HCT116 (cell line): ENCODE data around the gene CA4. TPM values are rescaled to one million over a fixed set of nuclear protein-coding genes. Genes with fewer than 3 reads are reported as not detected.

Source experiments
- ATAC-seq: fragments of 200-7000 bp; cut with Tn5 transposase; 2 replicates; pipeline ENCODE4 v1.9.1; 2020; ENCODE audit warnings: mild to moderate bottlenecking, moderate library complexity
- BruUV-seq: library from RNA; stranded (reverse); fragments of 400-500 nt; replicated peaks from 2 replicates; lab custom pipeline; 2021; lab: Mats Ljungman, UMichigan
- CTCF ChIA-PET: fragments of 300-600 bp; sonication (Branson Sonifier 250); formaldehyde crosslinking; loops from one replicate; lab custom pipeline; 2021; ENCODE audit warnings: antibody characterized with exemption; lab: Charles Lee
- POLR2A ChIA-PET: fragments of 300-600, 350-600 bp; sonication (Branson Sonifier 250); formaldehyde crosslinking; loops from one replicate; lab custom pipeline; 2021; ENCODE audit warnings: antibody characterized with exemption; lab: Charles Lee
- RAD21 ChIA-PET, 2 experiments: fragments of 300-600 bp; sonication (Branson Sonifier 250); formaldehyde crosslinking; loops; one replicate each; lab custom pipeline; 2023; ENCODE audit warnings: low total read pairs in 2 of 2; ENCODE audit not compliant: uncharacterized antibody in 2 of 2, unreplicated experiment in 2 of 2, low non-redundant PET in 1 of 2; lab: Charles Lee
- DNase-seq: peaks from one replicate; pipeline ENCODE4 v3.0.0-alpha.2; 2010; ENCODE audit warnings: low read depth, low spot score
- H2AFZ ChIP-seq: fragments of 200-600 bp; shearing (Covaris generic), sonication (generic); 2 replicates; pipeline ENCODE4 v1.6.1; 2017; ENCODE audit warnings: low read depth, mixed run types, mixed read lengths, antibody characterized with exemption, low read length; ENCODE audit not compliant: poor library complexity, severe bottlenecking
- H3K27ac ChIP-seq: 2 replicates; pipeline ENCODE4 v1.5.1; 2012; ENCODE audit warnings: low read depth, low read length
- H3K27me3 ChIP-seq: fragments of 200-600 bp; sonication (generic); 2 replicates; pipeline ENCODE4 v1.6.1; 2016; ENCODE audit warnings: mixed run types, low read length, mixed read lengths; ENCODE audit not compliant: insufficient read depth
- H3K36me3 ChIP-seq, 2 experiments: fragments of 200-500 bp in 1 of 2; fragments of 200-600 bp in 1 of 2; sonication (Bioruptor generic) in 1 of 2; sonication (generic) in 1 of 2; 2 replicates each; pipeline versions ENCODE4 v1.5.1 to v1.6.1; 2014 to 2016; ENCODE audit warnings: low read length in 2 of 2, inconsistent platforms in 1 of 2, mixed read lengths in 1 of 2, mixed run types in 1 of 2; ENCODE audit not compliant: insufficient read depth in 2 of 2, control insufficient read depth in 1 of 2
- H3K4me1 ChIP-seq, 2 experiments: fragments of 200-600 bp in 1 of 2; sonication (generic) in 1 of 2; 2 replicates each; pipeline versions ENCODE4 v1.5.1 to v1.6.1; 2012 to 2017; ENCODE audit warnings: low read length in 2 of 2, inconsistent platforms in 1 of 2, mild to moderate bottlenecking in 1 of 2, mixed read lengths in 1 of 2, mixed run types in 1 of 2, moderate library complexity in 1 of 2; ENCODE audit not compliant: insufficient read depth in 2 of 2, control insufficient read depth in 1 of 2
- H3K4me2 ChIP-seq: fragments of 200-600 bp; sonication (generic); 2 replicates; pipeline ENCODE4 v1.6.1; 2017; ENCODE audit warnings: mixed run types, low read length, mixed read lengths
- H3K4me3 ChIP-seq, 2 experiments: fragments of 200-600 bp in 1 of 2; sonication (generic) in 1 of 2; replicated peaks in 1 of 2; 2 replicates each; pipeline ENCODE4 v1.5.1; 2011 to 2016; ENCODE audit warnings: low read length in 2 of 2, control low read depth in 1 of 2, low read depth in 1 of 2, mild to moderate bottlenecking in 1 of 2, mixed read lengths in 1 of 2, mixed run types in 1 of 2
- H3K79me2 ChIP-seq: fragments of 200-600 bp; sonication (generic); 2 replicates; pipeline ENCODE4 v1.6.1; 2017; ENCODE audit warnings: mild to moderate bottlenecking, mixed run types, low read length, moderate library complexity, mixed read lengths; ENCODE audit not compliant: insufficient read depth
- H3K9ac ChIP-seq: fragments of 200-600 bp; sonication (generic); 2 replicates; pipeline ENCODE4 v1.6.1; 2016; ENCODE audit warnings: low read length, mixed read lengths
- H3K9me2 ChIP-seq: fragments of 200-600 bp; sonication (generic), shearing (Covaris generic); 2 replicates; pipeline ENCODE4 v1.6.1; 2017; ENCODE audit warnings: mixed run types, mild to moderate bottlenecking, moderate library complexity; ENCODE audit not compliant: insufficient read depth
- H3K9me3 ChIP-seq, 2 experiments: fragments of 200-500 bp in 1 of 2; fragments of 200-600 bp in 1 of 2; sonication (Bioruptor generic) in 1 of 2; sonication (generic) in 1 of 2; 2 replicates each; pipeline ENCODE4 v1.6.1; 2014 to 2017; ENCODE audit warnings: low read length in 2 of 2, mixed read lengths in 2 of 2, inconsistent platforms in 1 of 2, low read depth in 1 of 2, mild to moderate bottlenecking in 1 of 2, mixed run types in 1 of 2, moderate library complexity in 1 of 2; ENCODE audit not compliant: control insufficient read depth in 1 of 2, insufficient read depth in 1 of 2
- H4K20me1 ChIP-seq: fragments of 200-600 bp; sonication (generic), shearing (Covaris generic); 2 replicates; pipeline ENCODE4 v1.6.1; 2017; ENCODE audit warnings: mixed run types, mild to moderate bottlenecking, moderate library complexity; ENCODE audit not compliant: insufficient read depth
- CBX3 ChIP-seq: IDR thresholded peaks from 2 replicates; pipeline ENCODE4 v1.6.1; 2012; ENCODE audit warnings: low read depth
- CEBPB ChIP-seq: IDR thresholded peaks from 2 replicates; pipeline ENCODE4 v1.6.1; 2012; ENCODE audit warnings: low read depth
- EGR1 ChIP-seq: IDR thresholded peaks from 2 replicates; pipeline ENCODE4 v1.6.1; 2012; ENCODE audit warnings: low read depth
- ELF1 ChIP-seq: IDR thresholded peaks from 2 replicates; pipeline ENCODE4 v1.6.1; 2012; ENCODE audit warnings: low read depth, borderline replicate concordance
- EZH2 ChIP-seq: fragments of 200-600 bp; sonication (generic); IDR thresholded peaks from 2 replicates; pipeline ENCODE4 v1.6.1; 2017; ENCODE audit warnings: antibody characterized with exemption, mixed run types
- EZH2phosphoT487 ChIP-seq: fragments of 200-600 bp; IDR thresholded peaks from 2 replicates; pipeline ENCODE4 v1.6.1; 2018; ENCODE audit warnings: antibody characterized with exemption, borderline replicate concordance
- FOSL1 ChIP-seq: IDR thresholded peaks from 2 replicates; pipeline ENCODE4 v1.6.1; 2012; ENCODE audit warnings: low read depth
- JUND ChIP-seq: IDR thresholded peaks from 2 replicates; pipeline ENCODE4 v1.6.1; 2012
- POLR2A ChIP-seq: IDR thresholded peaks from 2 replicates; pipeline ENCODE4 v1.7.0; 2011; ENCODE audit warnings: borderline replicate concordance; ENCODE audit not compliant: insufficient read depth, insufficient read length; ENCODE audit errors: extremely low read depth
- POLR2AphosphoS5 ChIP-seq: IDR thresholded peaks from 2 replicates; pipeline ENCODE4 v1.6.1; 2011; ENCODE audit warnings: mild to moderate bottlenecking, low read depth, low read length, moderate library complexity
- SIN3A ChIP-seq: IDR thresholded peaks from 2 replicates; pipeline ENCODE4 v1.6.1; 2012; ENCODE audit warnings: low read depth
- SP1 ChIP-seq: IDR thresholded peaks from 2 replicates; pipeline ENCODE4 v1.6.1; 2012; ENCODE audit warnings: low read depth
- YY1 ChIP-seq: IDR thresholded peaks from 2 replicates; pipeline ENCODE4 v1.6.1; 2011; ENCODE audit warnings: low read length, low read depth, moderate library complexity, mild to moderate bottlenecking; ENCODE audit not compliant: insufficient replicate concordance; ENCODE audit errors: extremely low read depth
- ZFX ChIP-seq: fragments of 450-650 bp; IDR thresholded peaks from 2 replicates; pipeline ENCODE4 v1.6.1; 2017
- intact Hi-C: fragments of 100-400 bp; cut with micrococcal nuclease; formaldehyde crosslinking; loops from 2 replicates; pipeline ENCODE4 v1.10.0; 2022
- total RNA-seq: library from RNA; stranded (reverse); gene quantifications from one replicate; pipeline ENCODE4 v1.2.1, GENCODE V29; 2021; ENCODE audit not compliant: unreplicated experiment
- TF ChIP-seq, protein P1 (sequence below): IDR thresholded peaks from 2 replicates; pipeline ENCODE4 v1.6.1; 2011; ENCODE audit warnings: mild to moderate bottlenecking, low read length, moderate library complexity; ENCODE audit not compliant: insufficient replicate concordance; ENCODE audit errors: extremely low read depth
- TF ChIP-seq, protein P2 (sequence below), 3 experiments: fragments of 200-600 bp in 1 of 3; sonication (generic) in 1 of 3; IDR thresholded peaks in 2 of 3; conservative IDR thresholded peaks in 1 of 3; 2 replicates each; pipeline ENCODE4 v1.5.1; 2012 to 2017; ENCODE audit warnings: low read depth in 2 of 3, low read length in 2 of 3, antibody characterized with exemption in 1 of 3, borderline replicate concordance in 1 of 3, control low read depth in 1 of 3, mild to moderate bottlenecking in 1 of 3, mixed read lengths in 1 of 3, mixed run types in 1 of 3, moderate library complexity in 1 of 3; ENCODE audit not compliant: insufficient read depth in 1 of 3
- TF ChIP-seq, protein P3 (sequence below): IDR thresholded peaks from 2 replicates; pipeline ENCODE4 v1.6.1; 2012

The CA4 gene
- total RNA-seq, 1 experiment from 2014 or later, result 0.20 TPM

DNA sequence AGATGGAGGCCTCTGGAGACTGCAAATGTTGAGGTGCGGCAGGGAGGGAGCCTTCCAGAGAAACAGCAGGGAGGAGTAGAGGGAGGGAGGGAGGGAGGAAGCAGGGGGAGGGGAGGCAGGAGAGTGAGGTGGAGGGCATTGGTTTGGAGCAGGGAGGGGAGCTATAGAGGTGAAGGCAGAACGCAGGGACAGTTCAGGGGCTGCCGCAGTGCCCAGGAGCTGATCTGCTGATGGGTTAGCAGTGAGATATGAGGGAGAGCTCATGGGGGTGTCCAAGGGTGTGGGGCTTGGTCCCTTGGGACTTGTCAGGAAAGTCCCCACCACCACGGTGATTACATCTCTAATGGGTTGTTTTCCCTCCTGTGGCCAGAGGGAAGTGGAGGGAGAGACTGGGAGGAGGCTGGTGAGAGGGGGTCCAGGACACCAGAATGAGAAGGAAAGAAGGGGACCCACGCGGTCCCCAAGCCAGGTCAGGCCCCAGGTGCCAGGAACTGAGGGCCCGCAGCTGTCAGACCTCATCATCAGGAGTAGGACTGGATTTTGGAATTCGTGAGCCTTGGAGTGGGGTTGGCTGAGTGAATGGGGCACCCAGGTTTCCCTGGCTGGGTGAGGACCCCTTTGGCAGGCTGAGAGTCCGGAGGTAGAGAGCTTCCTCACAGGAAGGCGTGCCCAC lies 11.2 kb downstream of the CA4 start:
- peaks cover 0 to 12% of the 10 kb centered on the region in 2 experiments; a peak in 1 of 4 replicates for H3K4me1 ChIP-seq
- H3K9me3 ChIP-seq, result no peaks in the 10 kb centered on the region
- TF ChIP-seq CBX3, result no peak
- no peak for TF ChIP-seq EZH2phosphoT487
- TF ChIP-seq, protein P1, sequence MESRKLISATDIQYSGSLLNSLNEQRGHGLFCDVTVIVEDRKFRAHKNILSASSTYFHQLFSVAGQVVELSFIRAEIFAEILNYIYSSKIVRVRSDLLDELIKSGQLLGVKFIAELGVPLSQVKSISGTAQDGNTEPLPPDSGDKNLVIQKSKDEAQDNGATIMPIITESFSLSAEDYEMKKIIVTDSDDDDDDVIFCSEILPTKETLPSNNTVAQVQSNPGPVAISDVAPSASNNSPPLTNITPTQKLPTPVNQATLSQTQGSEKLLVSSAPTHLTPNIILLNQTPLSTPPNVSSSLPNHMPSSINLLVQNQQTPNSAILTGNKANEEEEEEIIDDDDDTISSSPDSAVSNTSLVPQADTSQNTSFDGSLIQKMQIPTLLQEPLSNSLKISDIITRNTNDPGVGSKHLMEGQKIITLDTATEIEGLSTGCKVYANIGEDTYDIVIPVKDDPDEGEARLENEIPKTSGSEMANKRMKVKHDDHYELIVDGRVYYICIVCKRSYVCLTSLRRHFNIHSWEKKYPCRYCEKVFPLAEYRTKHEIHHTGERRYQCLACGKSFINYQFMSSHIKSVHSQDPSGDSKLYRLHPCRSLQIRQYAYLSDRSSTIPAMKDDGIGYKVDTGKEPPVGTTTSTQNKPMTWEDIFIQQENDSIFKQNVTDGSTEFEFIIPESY, result no peak
- no peak for TF ChIP-seq ZFX
- no peak for TF ChIP-seq POLR2A
- TF ChIP-seq YY1, result no peak
- no peak for TF ChIP-seq ELF1
- no peak for TF ChIP-seq FOSL1
- TF ChIP-seq POLR2AphosphoS5, result no peak
- no peak for TF ChIP-seq CEBPB
- TF ChIP-seq, protein P2, sequence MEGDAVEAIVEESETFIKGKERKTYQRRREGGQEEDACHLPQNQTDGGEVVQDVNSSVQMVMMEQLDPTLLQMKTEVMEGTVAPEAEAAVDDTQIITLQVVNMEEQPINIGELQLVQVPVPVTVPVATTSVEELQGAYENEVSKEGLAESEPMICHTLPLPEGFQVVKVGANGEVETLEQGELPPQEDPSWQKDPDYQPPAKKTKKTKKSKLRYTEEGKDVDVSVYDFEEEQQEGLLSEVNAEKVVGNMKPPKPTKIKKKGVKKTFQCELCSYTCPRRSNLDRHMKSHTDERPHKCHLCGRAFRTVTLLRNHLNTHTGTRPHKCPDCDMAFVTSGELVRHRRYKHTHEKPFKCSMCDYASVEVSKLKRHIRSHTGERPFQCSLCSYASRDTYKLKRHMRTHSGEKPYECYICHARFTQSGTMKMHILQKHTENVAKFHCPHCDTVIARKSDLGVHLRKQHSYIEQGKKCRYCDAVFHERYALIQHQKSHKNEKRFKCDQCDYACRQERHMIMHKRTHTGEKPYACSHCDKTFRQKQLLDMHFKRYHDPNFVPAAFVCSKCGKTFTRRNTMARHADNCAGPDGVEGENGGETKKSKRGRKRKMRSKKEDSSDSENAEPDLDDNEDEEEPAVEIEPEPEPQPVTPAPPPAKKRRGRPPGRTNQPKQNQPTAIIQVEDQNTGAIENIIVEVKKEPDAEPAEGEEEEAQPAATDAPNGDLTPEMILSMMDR (IDR thresholded peaks at IDR 0.05 in 2 of 3, conservative IDR thresholded peaks at IDR 0.05 in 1 of 3; ENCODE audit: borderline replicate concordance in 1 of 3, insufficient read depth in 1 of 3, low read depth in 2 of 3, low read length in 2 of 3), result no peak
- TF ChIP-seq EZH2, result no peak
- no peak for TF ChIP-seq SIN3A
- TF ChIP-seq SP1, result no peak
- TF ChIP-seq JUND, result no peak
- no peak for TF ChIP-seq EGR1
- TF ChIP-seq, protein P3, sequence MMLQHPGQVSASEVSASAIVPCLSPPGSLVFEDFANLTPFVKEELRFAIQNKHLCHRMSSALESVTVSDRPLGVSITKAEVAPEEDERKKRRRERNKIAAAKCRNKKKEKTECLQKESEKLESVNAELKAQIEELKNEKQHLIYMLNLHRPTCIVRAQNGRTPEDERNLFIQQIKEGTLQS, result no peak
- TF ChIP-seq, all 23 proteins: peak for 0
- DNase-seq, result no peak
- H3K27me3 ChIP-seq, result no peaks in the 10 kb centered on the region
- no peaks in the 10 kb centered on the region for H3K79me2 ChIP-seq
- RAD21 ChIA-PET, result no interaction called here
- CTCF ChIA-PET, result no interaction called here
- H3K4me3 ChIP-seq, result no peak overlapping the region
- H4K20me1 ChIP-seq, result no peaks in the 10 kb centered on the region
- H3K9me2 ChIP-seq, result no peaks in the 10 kb centered on the region
- POLR2A ChIA-PET, result interaction anchor here (0.9 kb wide), 1 partner anchor 9 kb away, joined by 3 read pairs; no protein-coding TSS in a partner anchor
- H3K27ac ChIP-seq, result no peak overlapping the region
- no TSS peak for BruUV-seq
- intact Hi-C loops, result no loop called here
- ATAC-seq, result no peak
- no peaks in the 10 kb centered on the region for H3K36me3 ChIP-seq
- no peak overlapping the region for H3K9ac ChIP-seq
- H2AFZ ChIP-seq, result no peak overlapping the region
- H3K4me2 ChIP-seq, result no peak overlapping the region
